HEK293 (cell line): ENCODE data around the gene FOSL1.

Experiments
- HIC1 ChIP-seq: fragments of 450-650 bp; formaldehyde crosslinking; IDR thresholded peaks from 2 replicates; pipeline ENCODE4 v1.5.1; 2016; ENCODE audit warnings: missing biosample characterization, missing genetic modification characterization
- IKZF3 ChIP-seq: fragments of 450-650 bp; IDR thresholded peaks from 2 replicates; pipeline ENCODE4 v1.5.0; 2018; ENCODE audit warnings: missing biosample characterization, mild to moderate bottlenecking, missing genetic modification characterization, moderate library complexity
- KLF17 ChIP-seq: fragments of 450-650 bp; formaldehyde crosslinking; IDR thresholded peaks from 2 replicates; pipeline ENCODE4 v1.5.1; 2016; ENCODE audit warnings: missing biosample characterization, missing genetic modification characterization
- SP2 ChIP-seq: fragments of 450-650 bp; formaldehyde crosslinking; IDR thresholded peaks from 2 replicates; pipeline ENCODE4 v1.5.1; 2016; ENCODE audit warnings: missing biosample characterization, missing genetic modification characterization
- WT1 ChIP-seq: fragments of 450-650 bp; formaldehyde crosslinking; IDR thresholded peaks from 2 replicates; pipeline ENCODE4 v1.5.1; 2016; ENCODE audit warnings: missing biosample characterization, missing genetic modification characterization
- ZBTB11 ChIP-seq: fragments of 450-650 bp; formaldehyde crosslinking; conservative IDR thresholded peaks from 2 replicates; pipeline ENCODE4 v1.5.1; 2016; ENCODE audit warnings: low read depth, missing biosample characterization, missing genetic modification characterization
- ZBTB17 ChIP-seq: fragments of 450-650 bp; formaldehyde crosslinking; IDR thresholded peaks from 2 replicates; pipeline ENCODE4 v1.5.1; 2016; ENCODE audit warnings: missing biosample characterization, missing genetic modification characterization
- ZBTB7A ChIP-seq: fragments of 450-650 bp; formaldehyde crosslinking; IDR thresholded peaks from 2 replicates; pipeline ENCODE4 v1.5.1; 2016; ENCODE audit warnings: low read depth, missing biosample characterization, missing genetic modification characterization
- ZEB2 ChIP-seq: fragments of 450-650 bp; formaldehyde crosslinking; IDR thresholded peaks from 2 replicates; pipeline ENCODE4 v1.5.1; 2016; ENCODE audit warnings: missing biosample characterization, missing genetic modification characterization
- ZFHX2 ChIP-seq: fragments of 450-650 bp; formaldehyde crosslinking; conservative IDR thresholded peaks from 2 replicates; pipeline ENCODE4 v1.5.1; 2016; ENCODE audit warnings: missing biosample characterization, missing genetic modification characterization
- ZFP3 ChIP-seq: fragments of 450-650 bp; formaldehyde crosslinking; IDR thresholded peaks from 2 replicates; pipeline ENCODE4 v1.5.1; 2016; ENCODE audit warnings: low read depth, missing biosample characterization, missing genetic modification characterization
- ZNF157 ChIP-seq: fragments of 450-650 bp; formaldehyde crosslinking; IDR thresholded peaks from 2 replicates; pipeline ENCODE4 v1.5.1; 2016; ENCODE audit warnings: missing biosample characterization, missing genetic modification characterization
- ZNF184 ChIP-seq: fragments of 450-650 bp; IDR thresholded peaks from 2 replicates; pipeline ENCODE4 v1.5.1; 2018; ENCODE audit warnings: missing biosample characterization, mild to moderate bottlenecking, missing genetic modification characterization
- ZNF221 ChIP-seq: fragments of 450-650 bp; formaldehyde crosslinking; IDR thresholded peaks from 2 replicates; pipeline ENCODE4 v1.5.1; 2017; ENCODE audit warnings: missing biosample characterization, missing genetic modification characterization, borderline replicate concordance
- ZNF223 ChIP-seq: fragments of 450-650 bp; formaldehyde crosslinking; IDR thresholded peaks from 2 replicates; pipeline ENCODE4 v1.5.1; 2016; ENCODE audit warnings: missing biosample characterization, missing genetic modification characterization
- ZNF26 ChIP-seq: fragments of 450-650 bp; formaldehyde crosslinking; IDR thresholded peaks from 2 replicates; pipeline ENCODE4 v1.5.1; 2016; ENCODE audit warnings: missing biosample characterization, missing genetic modification characterization
- ZNF292 ChIP-seq: fragments of 450-650 bp; formaldehyde crosslinking; IDR thresholded peaks from 2 replicates; pipeline ENCODE4 v1.5.1; 2016; ENCODE audit warnings: low read depth, missing biosample characterization, missing genetic modification characterization, borderline replicate concordance
- ZNF362 ChIP-seq: fragments of 450-650 bp; formaldehyde crosslinking; IDR thresholded peaks from 2 replicates; pipeline ENCODE4 v1.5.1; 2016; ENCODE audit warnings: missing biosample characterization, missing genetic modification characterization
- ZNF398 ChIP-seq: fragments of 450-650 bp; formaldehyde crosslinking; IDR thresholded peaks from 2 replicates; pipeline ENCODE4 v1.5.1; 2017; ENCODE audit warnings: missing biosample characterization, missing genetic modification characterization
- ZNF571 ChIP-seq: fragments of 450-650 bp; formaldehyde crosslinking; IDR thresholded peaks from 2 replicates; pipeline ENCODE4 v1.5.0; 2017; ENCODE audit warnings: missing biosample characterization, missing genetic modification characterization
- ZNF629 ChIP-seq: fragments of 450-650 bp; formaldehyde crosslinking; IDR thresholded peaks from 2 replicates; pipeline ENCODE4 v1.5.1; 2017; ENCODE audit warnings: missing biosample characterization, missing genetic modification characterization
- ZNF677 ChIP-seq: fragments of 450-650 bp; IDR thresholded peaks from 2 replicates; pipeline ENCODE4 v1.5.0; 2018; ENCODE audit warnings: missing biosample characterization, mild to moderate bottlenecking, missing genetic modification characterization, moderate library complexity
- ZNF692 ChIP-seq: fragments of 450-650 bp; formaldehyde crosslinking; IDR thresholded peaks from 2 replicates; pipeline ENCODE4 v1.5.1; 2016; ENCODE audit warnings: missing biosample characterization, missing genetic modification characterization
- ZNF704 ChIP-seq: fragments of 450-650 bp; formaldehyde crosslinking; IDR thresholded peaks from 2 replicates; pipeline ENCODE4 v1.5.1; 2016; ENCODE audit warnings: missing biosample characterization, missing genetic modification characterization
- ZNF776 ChIP-seq: fragments of 450-650 bp; formaldehyde crosslinking; IDR thresholded peaks from 2 replicates; pipeline ENCODE4 v1.5.0; 2017; ENCODE audit warnings: missing biosample characterization, missing genetic modification characterization, borderline replicate concordance

FOSL1 gene

GRCh38 chr11:65873318-65874156 lies 26.7 kb downstream of the FOSL1 start (continued):
- TF ChIP-seq ZNF398 (tag by site-specific recombination) (peak; percentile 46), ZBTB17 (peak; percentile 57), ZFHX2 (tag by site-specific recombination) (peak; percentile 84), ZNF704 (tag by site-specific recombination) (no peak), ZNF221 (tag by site-specific recombination) (no peak), ZNF362 (tag by site-specific recombination) (no peak), ZBTB11 (0 out of 2 replicates have a peak, but pooled peaks have one; percentile 13), ZNF571 (tag by site-specific recombination) (no peak), ZNF629 (no peak; the same call in 1 of the 2 replicates), ZNF292 (no peak), ZNF776 (tag by site-specific recombination) (no peak), ZNF692 (tag by site-specific recombination) (peak; percentile 98), ZEB2 (tag by site-specific recombination) (peak; percentile 51; the same call in 1 of the 2 replicates), KLF17 (tag by site-specific recombination) (no peak), ZBTB7A (tag by site-specific recombination) (no peak), WT1 (tag by site-specific recombination) (peak; percentile 64; the same call in 1 of the 2 replicates), HIC1 (tag by site-specific recombination) (peak; percentile 86), IKZF3 (tag by site-specific recombination) (peak; percentile 82), ZFP3 (tag by site-specific recombination) (no peak), ZNF677 (tag by site-specific recombination) (no peak), SP2 (tag by site-specific recombination) (peak; percentile 91), ZNF184 (tag by site-specific recombination) (no peak), ZNF157 (tag by site-specific recombination) (no peak), ZNF223 (tag by site-specific recombination) (no peak), ZNF26 (tag by site-specific recombination) (no peak)
